NB4 (cell line): ENCODE results near the gene TRIM5.
"Not testable (repeated sequence)": the region's sequence is repeated elsewhere in the genome, so short reads cannot be mapped to it uniquely, and the experiment has no call there.

ENCODE experiments used
- DNase-seq: peaks from one replicate; pipeline ENCODE4 v3.0.0; 2010; ENCODE audit warnings: low read depth
- H3K4me3 ChIP-seq: one replicate; pipeline ENCODE4 v1.5.1; 2011; ENCODE audit warnings: mild to moderate bottlenecking, low read depth, low read length, moderate library complexity
- MYC ChIP-seq: IDR thresholded peaks from 2 replicates; pipeline ENCODE4 v1.6.1; 2011; ENCODE audit warnings: low read depth, low read length
- POLR2A ChIP-seq: IDR thresholded peaks from 2 replicates; pipeline ENCODE4 v1.6.1; 2011; ENCODE audit warnings: mild to moderate bottlenecking; ENCODE audit not compliant: insufficient read length; ENCODE audit errors: extremely low read depth
- TF ChIP-seq, protein P1 (sequence below): IDR thresholded peaks from one replicate; pipeline ENCODE4 v1.5.1; 2012; ENCODE audit warnings: low read depth, low read length
- TF ChIP-seq, protein P2 (sequence below): IDR thresholded peaks from 2 replicates; pipeline ENCODE4 v1.6.1; 2011; ENCODE audit warnings: low read depth, low read length

The TRIM5 gene

DNA sequence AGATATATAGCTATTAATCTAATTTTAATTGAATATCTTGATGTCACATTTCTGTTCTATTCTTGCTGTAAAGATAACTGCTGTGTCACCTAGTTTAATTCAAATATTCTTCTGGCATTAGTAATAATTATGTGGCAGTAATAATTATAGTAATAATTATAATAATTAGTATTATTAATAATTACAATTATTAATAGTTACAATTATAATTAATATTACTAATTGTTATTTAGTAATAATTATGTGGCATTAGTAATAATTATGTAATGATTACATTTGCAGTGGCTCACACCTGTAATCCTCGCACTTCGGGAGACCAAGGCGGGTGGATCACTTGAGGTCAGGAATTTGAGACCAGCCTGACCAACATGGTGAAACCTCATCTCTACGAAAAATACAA lies 1.6 kb upstream of the TRIM5 start:
- TF ChIP-seq, protein P1, sequence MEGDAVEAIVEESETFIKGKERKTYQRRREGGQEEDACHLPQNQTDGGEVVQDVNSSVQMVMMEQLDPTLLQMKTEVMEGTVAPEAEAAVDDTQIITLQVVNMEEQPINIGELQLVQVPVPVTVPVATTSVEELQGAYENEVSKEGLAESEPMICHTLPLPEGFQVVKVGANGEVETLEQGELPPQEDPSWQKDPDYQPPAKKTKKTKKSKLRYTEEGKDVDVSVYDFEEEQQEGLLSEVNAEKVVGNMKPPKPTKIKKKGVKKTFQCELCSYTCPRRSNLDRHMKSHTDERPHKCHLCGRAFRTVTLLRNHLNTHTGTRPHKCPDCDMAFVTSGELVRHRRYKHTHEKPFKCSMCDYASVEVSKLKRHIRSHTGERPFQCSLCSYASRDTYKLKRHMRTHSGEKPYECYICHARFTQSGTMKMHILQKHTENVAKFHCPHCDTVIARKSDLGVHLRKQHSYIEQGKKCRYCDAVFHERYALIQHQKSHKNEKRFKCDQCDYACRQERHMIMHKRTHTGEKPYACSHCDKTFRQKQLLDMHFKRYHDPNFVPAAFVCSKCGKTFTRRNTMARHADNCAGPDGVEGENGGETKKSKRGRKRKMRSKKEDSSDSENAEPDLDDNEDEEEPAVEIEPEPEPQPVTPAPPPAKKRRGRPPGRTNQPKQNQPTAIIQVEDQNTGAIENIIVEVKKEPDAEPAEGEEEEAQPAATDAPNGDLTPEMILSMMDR = no peak
- TF ChIP-seq, protein P2, sequence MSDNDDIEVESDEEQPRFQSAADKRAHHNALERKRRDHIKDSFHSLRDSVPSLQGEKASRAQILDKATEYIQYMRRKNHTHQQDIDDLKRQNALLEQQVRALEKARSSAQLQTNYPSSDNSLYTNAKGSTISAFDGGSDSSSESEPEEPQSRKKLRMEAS = no peak
- TF ChIP-seq POLR2A (no peak), MYC (no peak)
- H3K4me3 ChIP-seq = no peak overlapping the region
- DNase-seq = no peak

DNA sequence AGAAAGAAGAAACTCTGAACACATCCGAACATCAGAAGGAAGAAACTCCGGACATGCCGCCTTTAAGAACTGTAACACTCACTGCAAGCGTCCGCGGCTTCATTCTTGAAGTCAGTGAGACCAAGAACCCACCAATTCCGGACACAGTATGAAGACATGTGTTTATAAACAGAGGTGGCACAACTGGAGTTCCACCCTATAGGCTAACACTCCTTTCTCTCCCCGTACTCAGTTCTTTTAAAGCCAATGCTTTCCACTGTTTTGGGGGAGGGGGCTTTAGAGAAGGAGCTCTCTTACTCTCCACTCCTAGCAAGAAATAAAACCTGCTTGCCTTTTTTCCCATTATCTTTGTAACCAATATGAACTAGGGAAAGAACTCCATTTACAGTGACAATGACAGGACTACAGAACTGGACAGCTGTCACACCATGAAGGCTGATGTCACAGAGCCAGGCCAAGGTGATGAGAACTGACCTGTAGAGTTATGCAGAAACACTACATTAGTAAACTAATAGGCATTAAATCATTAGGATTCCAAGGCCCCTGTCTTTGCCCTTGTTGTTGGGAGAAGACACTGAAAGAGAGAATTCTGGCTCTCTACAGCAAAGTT lies 733 bp downstream of the TRIM5 start:
- TF ChIP-seq, protein P1 = no peak
- TF ChIP-seq POLR2A = no peak
- peak; percentile 8 for DNase-seq
- peak overlapping the region; percentile 77 for H3K4me3 ChIP-seq

DNA sequence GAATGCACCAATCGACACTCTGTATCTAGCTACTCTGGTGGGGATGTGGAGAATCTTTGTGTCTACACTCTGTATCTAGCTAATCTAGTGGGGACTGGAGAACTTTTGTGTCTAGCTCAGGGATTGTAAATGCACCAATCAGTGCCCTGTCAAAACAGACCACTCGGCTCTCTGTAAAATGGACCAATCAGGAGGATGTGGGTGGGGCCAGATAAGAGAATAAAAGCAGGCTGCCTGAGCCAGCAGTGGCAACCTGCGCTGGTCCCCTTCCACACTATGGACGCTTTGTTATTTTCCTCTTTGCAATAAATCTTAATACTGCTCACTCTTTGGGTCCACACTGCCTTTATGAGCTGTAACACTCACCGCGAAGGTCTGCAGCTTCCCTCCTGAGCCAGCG lies 1.3 kb downstream of the TRIM5 start:
- H3K4me3 ChIP-seq = peak overlapping the region; percentile 38
- not testable (repeated sequence) for DNase-seq

DNA sequence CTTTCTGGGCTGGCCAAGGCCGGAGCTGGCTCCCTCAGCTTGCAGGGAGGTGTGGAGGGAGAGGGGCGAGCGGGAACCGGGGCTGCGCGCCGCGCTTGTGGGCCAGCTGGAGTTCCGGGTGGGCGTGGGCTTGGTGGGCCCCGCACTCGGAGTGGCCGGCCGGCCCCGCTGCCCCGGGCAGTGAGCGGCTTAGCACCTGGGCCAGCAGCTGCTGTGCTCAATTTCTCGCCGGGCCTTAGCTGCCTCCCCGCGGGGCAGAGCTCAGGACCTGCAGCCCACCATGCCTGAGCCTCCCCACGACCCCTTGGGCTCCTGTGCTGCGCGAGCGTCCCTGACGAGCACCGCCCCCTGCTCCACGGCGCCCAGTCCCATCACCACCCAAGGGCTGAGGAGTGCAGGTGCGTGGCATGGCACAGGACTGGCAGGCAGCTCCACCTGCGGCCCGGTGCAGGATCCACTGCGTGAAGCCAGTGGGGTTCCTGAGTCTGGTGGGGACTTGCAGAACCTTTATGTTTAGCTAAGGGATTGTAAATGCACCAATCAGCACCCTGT lies 1.9 kb downstream of the TRIM5 start:
- not testable (repeated sequence) for H3K4me3 ChIP-seq, DNase-seq

DNA sequence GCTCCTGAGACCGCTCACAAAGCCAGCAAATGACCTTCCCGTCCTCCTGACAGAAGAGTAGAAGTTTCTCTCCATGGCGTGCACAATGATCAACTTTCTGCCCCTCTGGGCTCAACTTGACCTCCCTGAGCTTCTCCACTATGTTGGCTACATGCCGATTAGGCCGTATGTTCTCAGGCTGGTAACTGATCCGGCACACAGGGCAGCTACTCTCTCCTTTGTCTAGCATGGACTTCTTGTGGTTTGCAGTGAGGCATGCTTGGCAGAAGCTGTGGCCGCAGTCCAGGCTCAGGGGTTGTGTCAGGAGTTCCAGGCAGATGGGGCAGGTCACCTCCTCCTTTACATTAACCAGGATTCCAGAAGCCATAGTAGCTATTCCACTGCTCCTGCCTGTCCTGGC lies 5.1 kb downstream of the TRIM5 start:
- no peak for TF ChIP-seq POLR2A
- TF ChIP-seq, protein P2 = no peak
- TF ChIP-seq, protein P1 = no peak
- TF ChIP-seq MYC = no peak
- DNase-seq = no peak
- H3K4me3 ChIP-seq = no peak overlapping the region

DNA sequence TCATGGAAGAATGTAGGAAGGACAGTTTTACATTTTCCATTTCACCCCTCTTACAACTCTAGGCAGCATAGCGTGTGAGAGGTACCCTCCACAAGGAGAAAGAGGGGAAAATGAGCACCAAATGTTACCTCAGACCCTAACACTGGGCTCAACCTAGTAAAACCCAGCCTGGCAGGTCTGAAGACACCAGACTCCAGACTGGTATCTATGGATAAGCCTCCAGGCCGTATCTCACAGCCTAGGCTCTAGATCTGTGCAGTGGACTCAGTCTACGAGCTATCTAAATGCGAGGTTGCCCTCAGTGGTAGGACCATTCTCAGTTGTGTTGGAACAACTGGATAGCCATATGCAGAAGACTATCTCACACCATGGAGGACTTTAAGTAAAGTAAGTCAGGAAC lies 10.5 kb downstream of the TRIM5 start:
- TF ChIP-seq MYC (no peak), POLR2A (no peak)
- TF ChIP-seq, protein P2 = no peak
- H3K4me3 ChIP-seq = no peak overlapping the region
- no peak for DNase-seq

DNA sequence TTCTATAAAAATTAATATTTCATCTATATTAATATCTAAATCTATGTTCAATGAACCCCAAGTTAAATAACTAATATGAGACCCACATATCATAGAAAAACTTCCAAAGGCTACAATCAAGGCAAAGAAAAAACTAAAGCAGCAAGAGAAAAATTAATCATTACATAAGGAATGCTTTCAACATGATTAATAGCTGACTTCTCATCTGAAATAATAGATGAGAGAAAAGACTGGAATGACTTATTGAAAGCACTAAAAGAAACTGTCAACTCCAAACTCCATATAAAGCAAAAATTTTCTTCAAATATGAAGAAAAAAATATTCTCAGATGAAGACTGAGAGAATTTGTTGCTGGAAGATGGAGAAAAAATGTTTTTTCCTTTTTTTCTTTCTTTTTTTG lies 13.0 kb downstream of the TRIM5 start:
- DNase-seq = no peak
- H3K4me3 ChIP-seq = no peak overlapping the region
- TF ChIP-seq, protein P1 = no peak
- no peak for TF ChIP-seq POLR2A
- TF ChIP-seq MYC = no peak
- TF ChIP-seq, protein P2 = no peak
